Frontal cortex (tissue), 4 donors: ENCODE data around the gene PRKAA1. TPM values are rescaled to one million over a fixed set of nuclear protein-coding genes. Genes with fewer than 3 reads are reported as not detected.
"Not testable (repeated sequence)": the region's sequence is repeated elsewhere in the genome, so short reads cannot be mapped to it uniquely, and the experiment has no call there.

Source experiments
- DNase-seq, 2 donors: peaks; one replicate each; pipeline ENCODE4 v3.0.0; 2012; ENCODE audit warnings: low spot score in 2 of 2
- FAIRE-seq: peaks from 2 replicates; lab custom pipeline; 2012; peaks lifted over from hg19 to GRCh38; lab: Jason Lieb, UNC
- small RNA-seq: library from RNA; depleted of rRNA; stranded (forward); fragments of <200 nt; gene quantifications from one replicate; pipeline ENCODE3, GENCODE V24; 2014
- total RNA-seq: library from RNA; depleted of rRNA; stranded (reverse); fragments of >200 nt; gene quantifications from one replicate; pipeline ENCODE4 v1.2.3, GENCODE V29; 2014
- donor health status: control.
- donor health status: control.
- donor health status: control.

The PRKAA1 gene
- total RNA-seq, 1 donor from 2014 or later, result 61.1 TPM

DNA sequence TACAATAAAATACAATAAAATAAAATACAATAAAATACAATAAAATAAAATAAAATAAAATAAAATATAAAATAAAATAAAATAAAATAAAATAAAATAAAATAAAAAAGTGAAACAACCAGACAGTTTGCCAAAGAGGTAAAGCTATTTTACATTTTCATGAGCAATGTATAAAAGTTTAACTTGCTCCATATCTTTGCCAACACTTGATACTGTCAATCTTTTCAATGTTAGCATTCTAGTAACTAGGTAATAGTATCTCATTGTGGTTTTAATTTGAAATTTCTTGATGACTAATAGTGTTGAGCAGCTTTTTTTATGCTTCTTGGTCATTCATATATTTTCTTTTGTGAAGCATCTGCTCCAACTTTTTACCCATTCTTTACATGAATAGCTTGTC, 59.7 kb downstream of the PRKAA1 start:
- no peak for DNase-seq
- peak; percentile 84 for FAIRE-seq

DNA sequence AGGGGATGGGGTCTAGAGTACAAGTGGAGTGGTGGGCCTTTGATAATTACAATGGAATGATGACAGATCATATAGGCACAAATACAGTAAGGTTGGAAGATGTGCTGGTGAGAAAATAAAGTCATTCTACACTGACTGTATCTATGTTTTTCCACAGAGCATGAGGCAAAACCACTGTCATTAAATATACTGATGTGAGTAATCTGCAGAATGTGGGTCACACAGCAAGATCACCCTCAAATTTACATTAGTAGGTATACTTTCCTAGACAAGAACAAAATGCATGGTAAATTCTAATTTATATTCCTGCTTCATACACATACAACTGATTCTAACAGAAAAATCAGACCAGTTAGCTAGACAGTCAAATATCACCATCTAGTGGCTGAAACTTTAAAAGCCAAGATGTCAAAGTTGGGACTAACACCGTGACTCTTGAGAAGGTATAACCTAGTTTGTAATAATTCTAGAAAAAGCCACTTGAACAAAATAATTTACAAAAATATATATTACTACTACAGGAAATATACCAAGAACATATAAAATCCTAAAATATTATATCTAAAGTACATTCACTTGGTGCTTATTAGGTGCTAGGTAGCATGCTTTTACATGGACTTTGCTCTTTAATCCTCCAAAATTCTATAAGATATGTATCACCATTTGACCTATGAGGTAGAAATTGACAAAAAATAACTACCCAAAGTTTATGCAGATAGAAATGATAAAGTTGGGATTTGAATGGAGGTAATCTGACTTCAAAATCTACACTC, 61.9 kb downstream of the PRKAA1 start:
- peak; percentile 32 to 33 for DNase-seq
- peak; percentile 83 for FAIRE-seq

DNA sequence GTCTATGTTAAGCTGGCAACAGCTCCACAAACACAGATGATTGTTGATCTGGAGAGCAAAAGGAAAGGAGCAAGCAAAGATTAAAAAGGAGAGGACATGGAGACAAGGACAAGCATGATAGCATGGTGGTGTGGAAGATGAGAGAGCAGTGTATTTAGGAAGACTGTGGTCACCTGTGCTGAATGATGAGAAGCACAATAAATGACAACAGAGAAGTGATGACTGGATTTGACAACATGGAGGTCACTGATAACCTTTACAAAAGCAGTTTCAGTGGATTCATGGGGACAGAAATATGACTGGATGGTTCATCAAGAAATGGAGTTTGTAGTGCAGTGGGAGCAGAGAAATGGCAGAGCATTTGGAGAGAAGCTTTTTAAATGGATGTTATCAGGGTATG, 62.6 kb downstream of the PRKAA1 start:
- DNase-seq (no peak), FAIRE-seq (no peak)

DNA sequence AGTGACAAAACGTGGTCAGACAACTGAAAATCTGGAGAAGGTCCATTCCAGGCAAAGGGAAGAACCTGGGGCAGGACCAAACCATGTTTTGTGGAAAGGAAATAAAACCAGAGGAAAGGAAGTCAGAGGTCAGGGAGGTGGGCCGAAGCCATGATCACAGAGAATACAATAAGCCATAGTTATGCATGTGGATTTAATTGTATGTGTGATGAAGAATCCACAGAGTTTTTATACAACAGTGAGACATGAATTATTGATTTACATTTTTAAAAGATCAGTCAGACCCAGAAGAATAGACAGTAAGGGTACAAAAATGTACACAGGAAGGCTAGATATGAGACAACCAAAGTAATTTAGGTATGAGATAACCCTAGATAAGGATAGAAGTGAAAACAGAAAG, 63.2 kb downstream of the PRKAA1 start:
- no peak for FAIRE-seq
- no peak for DNase-seq

DNA sequence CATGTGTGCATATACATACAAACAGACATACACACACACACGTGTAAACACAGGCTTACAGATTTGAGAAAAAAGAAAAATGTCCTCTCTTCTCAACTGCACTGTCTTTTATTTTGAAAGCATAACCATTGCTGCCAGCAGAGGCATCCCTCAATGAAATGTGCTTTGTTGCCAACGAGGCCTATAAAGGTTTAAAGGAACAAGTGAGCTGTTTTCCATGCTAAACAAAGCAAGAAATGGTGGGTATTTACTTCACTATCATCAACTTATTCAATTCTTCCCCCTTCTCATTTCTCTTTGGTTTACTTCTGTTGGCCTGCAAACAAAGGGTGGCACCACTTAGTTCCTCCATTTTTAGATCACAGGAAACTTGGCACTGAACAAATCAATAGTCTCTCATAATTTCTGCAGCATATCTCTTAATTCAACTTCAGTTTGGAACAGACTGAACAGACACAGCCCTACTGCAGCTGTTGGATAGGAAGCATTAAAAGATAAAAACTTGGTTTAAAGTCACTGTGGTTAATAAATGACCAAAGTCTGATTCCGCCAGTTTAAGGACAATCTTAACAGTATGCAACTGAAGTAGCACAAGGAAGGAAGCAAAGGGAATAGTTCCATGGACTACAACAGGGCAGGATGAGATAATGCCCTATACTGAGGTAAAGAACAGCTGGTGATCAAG, 64.2 kb downstream of the PRKAA1 start:
- DNase-seq (no peak), FAIRE-seq (no peak)

DNA sequence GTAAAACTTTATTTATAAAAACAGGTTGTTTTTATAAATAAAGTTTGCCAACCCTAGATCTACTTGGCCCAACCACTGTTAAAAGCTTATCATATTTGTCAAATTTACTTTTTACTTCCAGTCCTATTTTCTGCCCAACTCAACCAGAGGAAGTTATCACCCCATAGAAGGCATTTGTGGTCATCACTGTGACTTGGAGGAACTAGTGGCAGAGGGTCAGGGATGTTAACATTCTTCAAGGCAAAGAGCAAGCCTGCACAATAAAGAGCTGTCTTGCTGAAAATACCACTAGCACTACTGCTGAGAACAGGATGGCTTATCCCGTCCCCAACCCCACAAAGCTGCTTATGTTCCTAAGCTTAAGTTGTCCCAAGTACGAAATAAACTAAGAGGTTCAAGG, 64.7 kb downstream of the PRKAA1 start:
- DNase-seq (no peak), FAIRE-seq (no peak)

DNA sequence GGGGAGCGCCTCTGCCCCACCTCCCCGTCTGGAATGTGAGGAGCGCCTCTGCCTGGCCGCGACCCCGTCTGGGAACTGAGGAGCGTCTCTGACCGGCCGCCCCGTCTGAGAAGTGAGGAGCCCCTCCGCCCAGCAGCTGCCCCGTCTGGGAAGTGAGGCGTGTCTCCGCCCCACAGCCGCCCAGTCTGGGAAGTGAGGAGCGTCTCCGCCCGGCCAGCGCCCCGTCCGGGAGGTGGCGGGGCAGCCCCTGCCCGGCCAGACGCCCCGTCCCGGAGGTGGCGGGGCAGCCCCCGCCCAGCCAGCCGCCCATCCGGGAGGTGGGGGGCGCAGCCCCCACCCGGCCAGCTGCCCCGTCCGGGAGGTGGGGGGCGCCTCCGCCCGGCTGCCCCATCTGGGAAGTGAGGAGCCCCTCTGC, 75.7 kb downstream of the PRKAA1 start:
- DNase-seq, FAIRE-seq: not testable (repeated sequence)

DNA sequence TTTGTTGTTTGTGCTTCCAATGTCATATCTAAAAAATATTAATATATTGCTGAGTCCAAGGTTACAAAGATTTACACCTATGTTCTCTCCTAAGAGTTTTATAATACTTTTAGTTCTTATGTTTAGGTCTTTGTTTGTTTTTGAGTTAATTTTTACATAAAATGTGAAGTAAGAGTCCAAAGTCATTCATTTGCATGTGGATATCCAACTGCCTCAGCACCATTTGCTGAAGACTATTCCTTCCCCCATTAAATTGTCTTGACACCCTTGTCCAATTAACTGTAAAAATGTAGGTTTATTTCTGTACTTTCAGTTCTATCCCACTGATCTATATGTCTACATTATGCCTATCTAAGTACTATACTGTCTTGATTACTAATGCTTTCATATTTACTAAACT, 78.1 kb downstream of the PRKAA1 start:
- no peak for FAIRE-seq
- DNase-seq, result no peak

DNA sequence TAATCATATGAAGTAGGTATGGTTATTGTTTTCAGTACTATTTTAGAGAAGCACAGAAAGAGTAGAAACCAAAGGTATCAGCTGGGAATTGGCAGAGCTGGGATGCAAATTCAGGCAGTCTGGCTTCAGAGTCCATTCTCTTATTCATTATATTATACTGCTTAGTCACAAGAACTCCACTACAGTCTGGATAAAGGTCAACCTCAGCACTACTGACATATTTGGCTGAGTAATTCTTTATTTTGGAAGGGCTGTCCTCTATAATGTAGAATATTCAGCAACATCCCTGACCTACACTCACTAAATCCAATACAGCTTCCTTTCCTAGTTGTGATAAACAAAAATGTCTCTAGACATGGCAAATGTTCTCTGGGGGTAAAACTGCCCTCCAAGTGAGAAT, 80.9 kb downstream of the PRKAA1 start:
- no peak for FAIRE-seq
- DNase-seq, result no peak

DNA sequence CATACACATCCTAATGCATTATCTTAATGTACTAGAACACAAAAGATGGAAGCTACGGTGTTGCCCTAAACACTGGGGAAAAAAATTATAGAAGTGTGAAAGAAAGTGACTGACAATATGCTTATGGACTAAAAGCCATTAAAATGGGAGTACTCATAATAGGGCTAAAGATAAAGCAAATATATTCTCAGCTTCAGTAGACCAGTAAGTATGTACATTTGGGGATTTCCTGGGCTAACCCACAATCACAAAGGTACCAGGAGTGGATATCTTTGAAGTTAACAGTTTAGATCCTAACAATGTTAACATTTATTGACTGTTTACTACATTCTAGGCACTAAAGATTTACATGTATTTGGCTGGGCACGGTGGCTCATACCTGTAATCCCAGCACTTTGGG, 81.6 kb downstream of the PRKAA1 start:
- no peak for FAIRE-seq

DNA sequence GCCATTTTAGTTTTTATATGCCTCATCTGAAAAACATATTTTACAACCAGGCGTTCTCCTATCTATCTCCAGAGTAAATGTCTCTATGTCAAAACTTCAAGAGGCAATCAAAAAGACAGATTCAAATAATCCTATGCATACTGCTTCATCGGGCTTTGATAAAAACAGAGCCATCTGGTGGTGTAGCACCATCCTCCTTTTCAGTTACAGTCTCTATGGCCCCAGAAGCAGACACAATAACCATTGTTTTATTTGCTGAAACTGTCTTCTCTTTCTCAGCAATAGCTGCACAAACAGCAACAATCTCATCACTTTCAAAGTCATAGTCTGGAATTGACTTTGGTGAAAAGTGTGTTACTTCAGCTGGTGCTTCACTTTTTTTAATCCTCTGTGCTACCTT, 82.2 kb downstream of the PRKAA1 start:
- DNase-seq (peak; percentile 11 to 47), FAIRE-seq (peak; percentile 45)

More for the DNA sequence above, 81.6 kb downstream of the PRKAA1 start:
- DNase-seq, result no peak

DNA sequence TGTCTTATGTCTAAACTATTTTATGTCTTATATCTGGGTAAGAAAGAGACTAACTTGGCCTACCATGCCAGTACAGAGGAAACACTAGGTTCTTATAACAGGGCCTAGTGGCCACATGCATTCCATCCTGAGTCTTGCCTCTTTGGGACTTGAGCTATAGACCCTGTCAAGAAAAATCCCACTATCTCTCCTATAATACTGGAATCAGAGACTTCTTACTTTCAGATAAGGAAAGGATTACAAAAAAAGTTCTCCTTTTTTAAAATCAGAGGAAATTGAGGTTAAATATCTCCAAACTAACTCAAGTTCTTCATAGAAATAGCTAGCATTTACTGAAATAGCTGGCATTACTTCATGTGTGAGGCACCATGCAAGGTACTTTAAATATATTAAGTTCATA, 84.2 kb downstream of the PRKAA1 start:
- FAIRE-seq, result no peak

DNA sequence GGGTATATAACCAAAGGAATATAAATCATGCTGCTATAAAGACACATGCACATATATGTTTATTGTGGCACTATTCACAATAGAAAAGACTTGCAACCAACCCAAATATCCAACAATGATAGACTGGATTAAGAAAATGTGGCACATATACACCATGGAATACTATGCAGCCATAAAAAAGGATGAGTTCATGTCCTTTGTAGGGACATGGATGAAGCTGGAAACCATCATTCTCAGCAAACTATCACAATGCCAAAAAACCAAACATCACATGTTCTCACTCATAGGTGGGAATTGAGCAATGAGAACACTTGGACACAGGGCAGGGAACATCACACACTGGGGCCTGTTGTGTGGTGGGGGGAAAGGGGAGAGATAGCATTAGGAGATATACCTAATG, 87.6 kb downstream of the PRKAA1 start:
- not testable (repeated sequence) for FAIRE-seq, DNase-seq

More for the DNA sequence above, 84.2 kb downstream of the PRKAA1 start:
- no peak for DNase-seq

Small RNA genes lying within 50 kb of the gene (small RNA-seq; reads per million reads assigned to genes)
- gene RF00191 (not detected), gene SNORD72 (2.9 reads per million, percentile 87 among the genes with 10 or more reads in this experiment)

Other genes starting within 250 kb of the PRKAA1 start
- 1.6 TPM for gene PTGER4, start 118.5 kb downstream of the PRKAA1 start, total RNA-seq
- gene TTC33, start 42.4 kb downstream of the PRKAA1 start, total RNA-seq, result 64.4 TPM
- gene RPL37, start 36.8 kb upstream of the PRKAA1 start, total RNA-seq, result 1,378 TPM
- gene CARD6, start 43.0 kb upstream of the PRKAA1 start, total RNA-seq, result 0.82 TPM
- gene C7, start 111.1 kb upstream of the PRKAA1 start, total RNA-seq, result 8.2 TPM